Endodermal cell (in vitro differentiated cells): ENCODE results near the gene TLE3. TPM values are rescaled to one million over a fixed set of nuclear protein-coding genes. Genes with fewer than 3 reads are reported as not detected.

Experiments
- DNase-seq: peaks from one replicate; pipeline ENCODE4 v3.0.0-alpha.2; 2017
- H3K27ac ChIP-seq: 2 replicates; pipeline ENCODE4 v1.5.1; 2013; ENCODE audit warnings: mild to moderate bottlenecking, low read depth, low read length, moderate library complexity
- H3K27me3 ChIP-seq: 2 replicates; pipeline ENCODE4 v1.6.1; 2013; ENCODE audit warnings: mild to moderate bottlenecking, low read length, moderate library complexity; ENCODE audit not compliant: insufficient read depth, control insufficient read depth, poor library complexity, severe bottlenecking
- H3K36me3 ChIP-seq: 2 replicates; pipeline ENCODE4 v1.7.0; 2013; ENCODE audit warnings: mild to moderate bottlenecking, low read length, moderate library complexity; ENCODE audit not compliant: control insufficient read depth, insufficient read depth
- H3K4me1 ChIP-seq: one replicate; pipeline ENCODE4 v1.7.0; 2013; ENCODE audit warnings: low read length; ENCODE audit not compliant: control insufficient read depth, insufficient read depth
- H3K4me3 ChIP-seq: 2 replicates; pipeline ENCODE4 v1.5.1; 2013; ENCODE audit warnings: mild to moderate bottlenecking, low read length, moderate library complexity
- H3K9ac ChIP-seq: 2 replicates; pipeline ENCODE4 v1.6.1; 2013; ENCODE audit warnings: mild to moderate bottlenecking, low read length, moderate library complexity; ENCODE audit not compliant: poor library complexity, severe bottlenecking; ENCODE audit errors: extremely low read depth
- H3K9me3 ChIP-seq: 2 replicates; pipeline ENCODE4 v1.6.1; 2013; ENCODE audit warnings: mild to moderate bottlenecking, low read length, moderate library complexity; ENCODE audit not compliant: control insufficient read depth
- H3K27ac Mint-ChIP-seq: 2 replicates; pipeline ENCODE4 v1.8.0; 2020; ENCODE audit warnings: mixed read lengths
- H3K27me3 Mint-ChIP-seq: 2 replicates; pipeline ENCODE4 v1.8.0; 2021; ENCODE audit warnings: mild to moderate bottlenecking, mixed read lengths; ENCODE audit not compliant: insufficient read depth
- H3K36me3 Mint-ChIP-seq: 2 replicates; pipeline ENCODE4 v1.8.0; 2020; ENCODE audit warnings: low read depth, mixed read lengths
- H3K4me1 Mint-ChIP-seq: 2 replicates; pipeline ENCODE4 v1.8.0; 2020; ENCODE audit warnings: mixed read lengths
- H3K4me3 Mint-ChIP-seq: 2 replicates; pipeline ENCODE4 v1.8.0; 2020; ENCODE audit warnings: mild to moderate bottlenecking, moderate library complexity, mixed read lengths
- H3K9me3 Mint-ChIP-seq: 2 replicates; pipeline ENCODE4 v1.8.0; 2020; ENCODE audit warnings: mild to moderate bottlenecking, mixed read lengths
- WGBS, 2 experiments: methylation state at CpG; one replicate each; pipeline versions ENCODE4 v1.1.5 to v1.1.7; 2013; ENCODE audit warnings: missing lambda C conversion rate in 2 of 2, mixed read lengths in 1 of 2; ENCODE audit not compliant: insufficient coverage in 1 of 2, insufficient read length in 1 of 2; 5-methylcytosine and 5-hydroxymethylcytosine counted together
- total RNA-seq, 2 donors: library from RNA; stranded (reverse); fragmentation: NEBNext Ultra II Directional in 1 of 2; extraction: Animal tissue kit (Norgen Biotek cat#: 25700) in 1 of 2; gene quantifications; 2 replicates in 1 of 2; 3 replicates in 1 of 2; pipeline ENCODE4 v1.2.1, GENCODE V29; 2021
- TF ChIP-seq, protein P1 (sequence below): fragments of 200-600 bp; sonication (generic); conservative IDR thresholded peaks from 2 replicates; pipeline ENCODE4 v1.5.0; 2021; ENCODE audit warnings: antibody characterized with exemption, mild to moderate bottlenecking

The TLE3 gene
- total RNA-seq, 2 donors from 2014 or later = 66.5 to 81.1 TPM

DNA sequence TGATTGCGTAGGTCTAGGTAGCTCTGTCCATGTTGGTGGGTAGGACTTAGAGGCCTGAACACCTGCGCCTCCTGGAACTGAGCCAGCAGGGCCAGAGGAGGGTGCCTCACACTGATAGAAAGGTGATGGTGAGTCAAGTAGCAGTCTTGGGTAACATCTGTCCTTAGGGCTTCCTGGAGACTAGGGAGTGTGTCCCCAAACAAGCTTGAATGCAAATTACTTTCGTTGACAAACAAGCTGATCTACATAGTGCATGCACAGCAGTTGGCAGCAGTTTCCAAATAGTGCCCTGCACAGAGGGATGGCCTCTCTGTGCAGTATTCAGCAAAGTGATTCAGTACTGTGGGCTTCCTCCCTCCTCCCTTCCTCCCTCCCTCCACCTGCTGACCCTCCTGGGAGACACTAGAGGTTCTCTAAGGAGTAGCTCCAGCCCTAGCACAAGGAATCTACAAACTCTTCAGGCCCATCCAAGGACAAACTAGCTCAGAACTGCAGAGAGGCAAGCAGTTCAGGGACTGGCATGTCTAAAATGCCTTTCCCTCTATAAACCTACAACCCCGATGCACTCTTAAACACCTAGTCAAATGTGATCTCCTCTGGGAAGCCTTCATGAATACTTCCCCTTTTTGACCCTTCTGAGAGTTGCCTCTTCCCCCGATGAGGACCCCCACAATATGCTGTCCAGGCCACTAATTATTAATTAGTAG is 61.0 kb downstream of the TLE3 start:
- no peaks in the 10 kb centered on the region for H3K9me3 Mint-ChIP-seq
- H3K27ac Mint-ChIP-seq = no peak overlapping the region
- Histone ChIP-seq H3K27ac (no peak overlapping the region), H3K4me3 (no peak overlapping the region), H3K36me3 (no peaks in the 10 kb centered on the region), H3K9me3 (no peaks in the 10 kb centered on the region), H3K9ac (no peak overlapping the region), H3K4me1 (no peaks in the 10 kb centered on the region), H3K27me3 (peaks cover 6% of the 10 kb centered on the region)
- peaks cover 3% of the 10 kb centered on the region for H3K27me3 Mint-ChIP-seq
- WGBS, 2 experiments = 50 to 74% methylated on average over 1 to 5 of the region's 5 CpGs
- H3K4me1 Mint-ChIP-seq = peaks cover 5% of the 10 kb centered on the region
- TF ChIP-seq, protein P1, sequence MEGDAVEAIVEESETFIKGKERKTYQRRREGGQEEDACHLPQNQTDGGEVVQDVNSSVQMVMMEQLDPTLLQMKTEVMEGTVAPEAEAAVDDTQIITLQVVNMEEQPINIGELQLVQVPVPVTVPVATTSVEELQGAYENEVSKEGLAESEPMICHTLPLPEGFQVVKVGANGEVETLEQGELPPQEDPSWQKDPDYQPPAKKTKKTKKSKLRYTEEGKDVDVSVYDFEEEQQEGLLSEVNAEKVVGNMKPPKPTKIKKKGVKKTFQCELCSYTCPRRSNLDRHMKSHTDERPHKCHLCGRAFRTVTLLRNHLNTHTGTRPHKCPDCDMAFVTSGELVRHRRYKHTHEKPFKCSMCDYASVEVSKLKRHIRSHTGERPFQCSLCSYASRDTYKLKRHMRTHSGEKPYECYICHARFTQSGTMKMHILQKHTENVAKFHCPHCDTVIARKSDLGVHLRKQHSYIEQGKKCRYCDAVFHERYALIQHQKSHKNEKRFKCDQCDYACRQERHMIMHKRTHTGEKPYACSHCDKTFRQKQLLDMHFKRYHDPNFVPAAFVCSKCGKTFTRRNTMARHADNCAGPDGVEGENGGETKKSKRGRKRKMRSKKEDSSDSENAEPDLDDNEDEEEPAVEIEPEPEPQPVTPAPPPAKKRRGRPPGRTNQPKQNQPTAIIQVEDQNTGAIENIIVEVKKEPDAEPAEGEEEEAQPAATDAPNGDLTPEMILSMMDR = no peak
- no peak overlapping the region for H3K4me3 Mint-ChIP-seq
- no peak for DNase-seq
- H3K36me3 Mint-ChIP-seq = no peaks in the 10 kb centered on the region

DNA sequence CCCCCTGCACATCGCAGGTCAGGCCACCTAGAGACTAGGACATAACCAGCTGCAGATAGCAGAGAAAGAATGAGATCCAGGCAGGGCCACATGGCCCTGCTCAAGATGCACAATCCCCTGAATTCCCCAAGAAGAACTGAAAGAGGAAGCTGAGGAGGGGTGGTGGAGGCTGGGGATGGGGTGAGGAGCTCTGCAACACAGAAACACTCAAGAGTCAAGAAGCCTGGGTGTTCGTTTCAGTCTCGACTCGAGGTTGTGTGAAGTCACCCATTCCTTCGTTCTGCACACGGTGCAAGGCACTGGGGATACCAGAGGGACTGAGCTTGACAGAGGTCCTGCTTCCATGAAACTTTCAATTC is 62.0 kb downstream of the TLE3 start:
- no peaks in the 10 kb centered on the region for H3K4me1 ChIP-seq
- Mint-ChIP-seq H3K36me3 (no peaks in the 10 kb centered on the region), H3K4me1 (peaks cover 8% of the 10 kb centered on the region), H3K9me3 (no peaks in the 10 kb centered on the region), H3K4me3 (no peak overlapping the region), H3K27me3 (peaks cover 3% of the 10 kb centered on the region), H3K27ac (no peak overlapping the region)
- 87 to 100% methylated on average over 3 to 6 of the region's 6 CpGs for WGBS, 2 experiments
- no peak overlapping the region for H3K9ac ChIP-seq
- no peak for DNase-seq
- no peaks in the 10 kb centered on the region for H3K9me3 ChIP-seq
- no peak overlapping the region for H3K27ac ChIP-seq
- no peaks in the 10 kb centered on the region for H3K36me3 ChIP-seq
- H3K4me3 ChIP-seq = no peak overlapping the region
- TF ChIP-seq, protein P1 = no peak
- peaks cover 6% of the 10 kb centered on the region for H3K27me3 ChIP-seq

DNA sequence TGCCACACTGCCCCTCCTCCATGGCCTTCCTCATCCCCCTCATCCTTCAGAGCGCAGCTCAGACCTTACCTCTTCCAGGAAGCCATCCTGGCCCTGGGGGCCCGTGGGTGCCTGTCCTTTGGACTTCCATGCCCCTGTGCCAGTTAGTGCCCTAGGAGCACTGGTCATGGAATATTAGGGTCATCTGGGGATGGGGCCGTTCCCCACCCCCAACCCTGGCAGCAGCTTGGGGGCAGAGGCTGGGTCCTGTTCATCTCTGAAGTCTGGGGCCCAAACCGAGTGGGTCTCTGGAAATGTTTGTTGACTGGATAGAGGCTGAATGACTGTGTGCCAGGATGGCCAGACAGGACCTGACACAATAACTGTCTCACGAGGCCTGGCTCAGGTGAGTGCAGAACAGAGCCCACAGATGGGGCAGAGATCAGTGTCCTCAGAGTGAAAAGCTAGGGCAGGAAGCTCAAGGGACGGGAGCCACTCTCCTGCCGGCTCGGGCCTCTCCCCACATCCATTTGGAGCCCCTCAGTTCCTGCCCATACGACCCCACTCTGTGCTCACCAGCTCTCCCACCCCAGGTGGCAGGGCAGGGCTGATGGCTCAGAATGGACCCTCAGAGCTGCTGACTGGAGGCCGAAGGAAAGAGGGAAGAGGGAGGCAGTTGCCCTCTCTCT is 62.5 kb downstream of the TLE3 start:
- no peaks in the 10 kb centered on the region for H3K9me3 Mint-ChIP-seq
- no peaks in the 10 kb centered on the region for H3K4me1 ChIP-seq
- H3K36me3 ChIP-seq = no peaks in the 10 kb centered on the region
- TF ChIP-seq, protein P1 = no peak
- 88 to 90% methylated on average over 6 to 10 of the region's 10 CpGs for WGBS, 2 experiments
- no peak overlapping the region for H3K4me3 Mint-ChIP-seq
- H3K9ac ChIP-seq = no peak overlapping the region
- H3K9me3 ChIP-seq = no peaks in the 10 kb centered on the region
- H3K4me1 Mint-ChIP-seq = peaks cover 8% of the 10 kb centered on the region
- no peak overlapping the region for H3K27ac ChIP-seq
- H3K27me3 ChIP-seq = peaks cover 6% of the 10 kb centered on the region
- H3K4me3 ChIP-seq = no peak overlapping the region
- DNase-seq = no peak
- H3K36me3 Mint-ChIP-seq = no peaks in the 10 kb centered on the region
- peaks cover 3% of the 10 kb centered on the region for H3K27me3 Mint-ChIP-seq
- H3K27ac Mint-ChIP-seq = no peak overlapping the region
